CD4-positive, alpha-beta T cell treated with Interleukin-1 beta for 1 hour (primary cell): ENCODE results near the gene SMYD3.

Experiments used
- DNase-seq, 2 donors: peaks; one replicate each; pipeline ENCODE4 v3.0.0-alpha.2; 2020 to 2022

The SMYD3 gene

DNA sequence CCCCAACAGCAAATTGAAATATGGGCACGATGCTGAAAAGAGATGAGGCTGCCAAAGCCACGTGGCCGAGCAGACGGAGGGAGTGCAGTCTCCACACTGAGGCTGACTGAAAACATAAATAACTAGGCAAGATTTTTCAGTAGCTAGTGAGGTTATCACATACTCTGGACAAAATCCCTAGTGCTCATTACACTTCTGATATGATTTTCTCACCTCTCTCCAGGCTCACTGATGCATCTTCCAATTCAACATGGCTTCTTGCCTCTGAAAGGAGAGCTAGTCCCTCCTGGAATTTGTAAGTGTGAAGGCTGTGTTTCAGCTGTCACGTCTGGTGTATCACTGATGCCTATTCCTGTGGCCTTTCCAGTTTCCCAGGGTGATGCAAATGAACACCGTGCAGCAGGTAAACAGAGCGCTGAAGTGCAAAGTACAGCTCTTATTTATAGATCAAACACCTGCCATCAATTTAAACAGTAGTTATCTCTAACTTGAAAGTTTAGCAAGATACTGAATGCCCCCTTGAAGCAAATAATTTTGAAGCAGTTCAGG lies 696.2 kb downstream of the SMYD3 start:
- DNase-seq, result no peak

- DNase-seq, result no peak
Measured at GRCh38 chr1:245810181-245810769, 696.8 kb downstream of the SMYD3 start.

- no peak for DNase-seq
Measured at GRCh38 chr1:245809361-245809760, 697.7 kb downstream of the SMYD3 start.

GRCh38 chr1:245807954-245808719 lies 698.9 kb downstream of the SMYD3 start:
- DNase-seq, result no peak

- no peak for DNase-seq
Measured at GRCh38 chr1:245807306-245807705, 699.8 kb downstream of the SMYD3 start.

GRCh38 chr1:245805532-245805931 lies 701.5 kb downstream of the SMYD3 start:
- no peak for DNase-seq

GRCh38 chr1:245804696-245805095 lies 702.4 kb downstream of the SMYD3 start:
- no peak for DNase-seq

GRCh38 chr1:245803666-245804037 lies 703.4 kb downstream of the SMYD3 start:
- DNase-seq, result no peak

GRCh38 chr1:245802941-245803665 lies 704.0 kb downstream of the SMYD3 start:
- no peak for DNase-seq

- no peak for DNase-seq
Measured at GRCh38 chr1:245800901-245801605, 706.0 kb downstream of the SMYD3 start.

DNA sequence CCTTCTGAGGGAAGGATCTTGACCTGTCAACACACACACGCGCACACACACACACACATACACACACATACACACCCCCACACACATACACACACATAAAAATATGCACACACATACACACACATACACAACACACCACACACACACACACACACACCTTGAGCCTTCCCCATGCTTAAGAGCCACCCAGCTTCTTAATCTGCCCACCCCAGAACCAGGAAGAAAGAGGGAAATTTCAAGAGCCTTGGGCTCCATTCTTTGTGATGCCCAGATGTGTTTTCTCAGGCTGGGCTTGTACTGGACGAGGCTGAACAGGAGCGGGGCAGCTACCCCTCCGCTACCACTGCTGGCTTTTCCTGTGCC lies 708.7 kb downstream of the SMYD3 start:
- DNase-seq, result no peak

- no peak for DNase-seq
Measured at GRCh38 chr1:245797592-245798348, 709.3 kb downstream of the SMYD3 start.

GRCh38 chr1:245791410-245792312 lies 715.4 kb downstream of the SMYD3 start:
- DNase-seq, result no peak

DNA sequence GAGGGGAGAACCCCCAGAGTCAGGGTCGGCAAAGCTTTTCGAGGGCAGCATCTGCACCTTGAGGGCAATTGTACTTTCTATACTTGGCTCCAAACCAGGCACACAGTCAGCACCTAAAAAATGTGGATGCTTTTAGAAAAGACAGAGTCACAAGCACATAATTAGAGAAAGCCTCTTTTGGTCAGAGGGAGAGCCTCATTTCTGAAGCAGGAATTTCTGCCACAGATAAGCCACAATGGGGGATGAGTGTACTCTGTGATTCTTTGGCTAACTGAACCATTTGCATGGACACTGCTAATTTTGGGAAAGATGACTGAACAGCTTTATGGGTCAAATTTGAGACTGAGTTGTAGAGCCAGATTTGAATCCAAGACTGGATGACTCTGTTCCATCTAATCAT lies 716.6 kb downstream of the SMYD3 start:
- no peak for DNase-seq

DNA sequence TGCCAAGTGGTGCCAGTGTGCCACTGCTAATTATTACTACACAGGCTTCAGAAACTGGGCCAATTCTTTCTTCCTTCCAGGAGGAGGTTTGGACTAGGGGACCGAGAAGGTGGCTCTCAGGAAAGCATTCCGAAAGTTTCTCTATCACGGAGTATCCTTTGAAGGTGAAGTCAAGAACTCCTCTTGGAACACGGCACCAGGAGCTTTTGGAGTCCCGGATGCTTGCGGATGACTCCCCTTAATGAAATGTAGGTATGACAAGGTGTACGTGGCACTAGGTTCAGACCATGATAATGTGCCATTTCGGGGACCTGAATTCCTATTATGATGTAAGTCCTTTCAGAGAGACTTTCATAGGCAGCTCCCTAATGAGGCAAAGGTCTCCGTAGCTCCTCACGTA lies 718.2 kb downstream of the SMYD3 start:
- no peak for DNase-seq

GRCh38 chr1:245788269-245788668 lies 718.8 kb downstream of the SMYD3 start:
- DNase-seq, result no peak

DNA sequence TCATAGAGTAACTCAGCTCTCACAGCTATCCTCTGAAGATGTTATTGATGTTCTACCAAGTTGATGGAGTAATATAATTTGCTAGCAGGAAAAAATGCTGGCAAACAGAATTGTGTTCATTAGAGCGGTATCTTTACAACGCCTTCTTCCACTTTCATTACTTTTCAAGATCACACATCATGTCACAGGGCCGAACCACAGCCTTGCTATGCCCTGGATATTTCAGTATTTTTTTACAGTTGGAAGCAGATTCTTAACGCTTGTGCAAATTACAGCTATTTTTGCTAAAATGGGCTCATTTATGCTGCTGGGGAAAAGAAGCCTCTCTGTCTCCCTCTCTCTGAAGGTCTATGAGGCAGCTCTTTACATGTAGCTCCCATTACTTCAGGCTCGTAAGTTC lies 720.1 kb downstream of the SMYD3 start:
- no peak for DNase-seq

DNA sequence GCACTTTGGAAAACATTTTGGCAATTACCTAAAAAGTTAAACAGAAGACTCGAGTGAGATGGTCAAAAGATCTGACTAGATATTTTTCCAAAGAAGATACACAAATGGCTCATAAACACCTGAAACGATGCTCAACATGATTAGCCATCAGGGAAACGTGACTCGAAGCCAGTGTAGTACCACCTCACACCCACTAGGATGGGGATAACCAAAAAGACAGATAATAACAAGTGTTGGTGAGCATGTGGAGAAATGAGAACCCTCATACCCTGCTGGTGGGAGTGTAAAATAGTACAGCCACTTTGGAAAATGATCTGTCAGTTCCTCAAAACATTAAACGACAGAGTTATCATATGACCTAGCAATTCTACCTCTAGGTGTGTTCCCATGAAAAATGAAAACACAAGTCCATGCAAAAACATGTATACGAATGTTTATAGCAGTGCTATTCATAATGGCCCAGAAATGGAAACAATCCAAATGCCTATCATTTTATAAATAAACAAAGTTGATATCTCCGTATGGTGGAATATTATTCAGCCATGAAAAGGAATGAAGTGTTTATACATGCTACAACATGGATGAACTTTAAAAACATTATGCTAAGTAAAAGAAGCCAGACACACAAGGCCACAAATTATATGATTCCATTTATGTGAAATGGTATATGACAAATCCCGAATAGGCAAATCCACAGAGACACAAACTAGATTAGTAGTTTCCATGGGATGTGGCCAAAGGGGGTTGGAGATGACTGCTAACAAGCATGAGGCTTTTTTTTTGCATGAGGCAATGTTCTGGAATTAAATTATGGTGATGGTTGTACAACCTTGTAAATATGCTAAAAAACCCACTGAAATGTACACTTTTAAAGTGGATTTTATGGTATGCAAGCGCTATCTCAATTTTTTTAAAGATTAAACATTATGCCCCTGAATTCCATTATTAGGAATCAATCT lies 727.0 kb downstream of the SMYD3 start:
- DNase-seq, result no peak

GRCh38 chr1:245777752-245778151 lies 729.3 kb downstream of the SMYD3 start:
- DNase-seq, result no peak

DNA sequence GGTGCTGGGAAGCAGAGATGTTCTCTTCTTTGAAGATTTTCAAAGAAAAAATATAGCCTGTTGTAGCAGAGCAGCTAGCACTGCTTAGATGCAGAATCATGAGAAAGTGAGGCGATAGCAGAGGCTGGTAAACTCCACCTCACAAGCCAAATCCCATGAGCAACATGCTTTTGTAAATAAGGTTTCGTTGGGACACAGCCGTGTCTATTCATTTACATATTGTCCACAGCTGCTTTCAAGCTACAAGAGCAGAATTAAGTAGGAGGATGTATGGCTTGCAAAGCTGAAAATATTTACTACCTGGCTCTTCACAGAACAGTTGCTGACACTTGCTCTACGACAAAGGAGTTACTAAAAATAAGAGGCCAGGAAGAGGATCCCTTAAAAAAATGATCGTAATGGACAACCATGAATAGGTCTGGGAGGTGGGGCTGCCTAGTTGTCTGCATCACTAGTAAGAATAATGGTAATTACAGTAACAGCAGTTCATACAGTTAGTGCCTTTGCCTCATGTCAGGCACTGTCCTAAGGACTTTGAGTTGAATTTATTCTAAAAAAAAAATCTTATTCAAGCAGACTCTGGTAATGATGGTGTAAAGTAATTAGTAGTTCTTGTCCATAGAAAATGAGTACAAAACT lies 730.3 kb downstream of the SMYD3 start:
- DNase-seq, result no peak
